GM21367 (cell line): ENCODE data around the gene KIAA1217.
"Not testable (repeated sequence)": the region's sequence is repeated elsewhere in the genome, so short reads cannot be mapped to it uniquely, and the experiment has no call there.

Experiments used
- ATAC-seq: cut with Tn5 transposase; IDR thresholded peaks from one replicate; pipeline ENCODE4 v1.9.1; 2021; ENCODE audit not compliant: unreplicated experiment

The KIAA1217 gene

DNA sequence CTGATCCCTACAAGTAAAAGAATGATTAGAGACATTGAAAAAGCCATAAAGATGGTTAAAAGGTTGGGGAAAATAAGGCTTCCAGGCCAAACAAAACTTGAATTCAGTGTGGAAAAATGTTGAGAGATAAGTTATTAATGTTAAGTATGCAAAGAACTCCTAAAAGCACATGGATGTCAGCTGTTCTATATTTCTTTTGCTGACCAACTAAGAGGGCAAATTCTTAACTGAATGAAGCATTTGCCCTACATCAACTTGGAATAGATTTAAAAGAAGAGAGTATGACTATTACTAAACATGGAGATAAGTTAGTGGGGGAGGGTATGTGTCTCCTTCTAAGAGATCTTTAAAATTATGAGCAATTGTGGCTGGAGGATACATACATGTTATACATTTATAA, 124.8 kb downstream of the KIAA1217 start:
- ATAC-seq: no peak

DNA sequence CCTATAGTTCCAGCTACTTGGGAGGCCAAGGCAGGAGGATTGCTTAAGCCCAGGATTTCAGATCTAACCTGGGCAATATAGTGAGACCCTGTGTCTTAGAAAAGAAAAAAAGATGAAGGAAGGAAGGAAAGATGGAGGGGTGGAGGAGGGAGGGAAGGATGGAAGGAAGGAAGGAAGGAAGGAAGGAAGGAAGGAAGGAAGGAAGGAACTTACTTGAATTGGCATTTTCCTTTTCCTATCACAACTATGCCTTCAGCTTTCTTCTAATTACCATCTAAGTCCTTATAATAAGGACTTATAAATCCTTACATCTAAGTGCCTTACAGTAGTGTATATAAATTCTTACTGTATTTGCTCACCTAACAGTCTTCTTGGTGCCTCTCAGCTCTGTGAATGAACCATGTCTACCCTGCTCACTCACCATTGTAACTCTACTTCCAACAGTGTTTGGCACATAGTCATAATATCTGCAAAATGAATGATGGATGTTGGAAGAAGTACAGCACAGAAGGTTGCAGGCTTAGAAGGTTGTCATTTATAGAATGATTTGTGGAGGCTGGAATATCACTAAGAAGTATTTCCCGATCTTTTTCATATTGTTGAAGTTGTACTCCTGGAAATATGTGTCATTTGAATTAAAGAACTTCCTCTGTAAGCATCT, 125.5 kb downstream of the KIAA1217 start:
- ATAC-seq: no peak

DNA sequence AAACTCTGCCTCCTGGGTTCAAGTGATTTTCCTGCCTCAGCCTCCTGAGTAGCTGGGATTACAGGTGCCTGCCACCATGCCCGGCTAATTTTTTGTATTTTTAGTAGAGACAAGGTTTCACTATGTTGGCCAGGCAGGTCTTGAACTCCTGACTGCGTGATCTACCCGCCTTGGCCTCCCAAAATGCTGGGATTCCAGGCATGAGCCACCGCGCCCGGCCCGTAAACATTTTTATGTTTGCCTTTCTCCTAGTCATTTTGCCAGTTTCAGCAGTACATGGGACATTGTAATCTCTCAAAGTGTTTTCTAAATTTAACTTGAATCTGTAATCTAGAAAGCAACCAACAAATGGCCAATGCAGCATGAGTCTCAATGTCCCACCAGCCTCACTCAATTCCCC, 128.8 kb downstream of the KIAA1217 start:
- not testable (repeated sequence) for ATAC-seq

DNA sequence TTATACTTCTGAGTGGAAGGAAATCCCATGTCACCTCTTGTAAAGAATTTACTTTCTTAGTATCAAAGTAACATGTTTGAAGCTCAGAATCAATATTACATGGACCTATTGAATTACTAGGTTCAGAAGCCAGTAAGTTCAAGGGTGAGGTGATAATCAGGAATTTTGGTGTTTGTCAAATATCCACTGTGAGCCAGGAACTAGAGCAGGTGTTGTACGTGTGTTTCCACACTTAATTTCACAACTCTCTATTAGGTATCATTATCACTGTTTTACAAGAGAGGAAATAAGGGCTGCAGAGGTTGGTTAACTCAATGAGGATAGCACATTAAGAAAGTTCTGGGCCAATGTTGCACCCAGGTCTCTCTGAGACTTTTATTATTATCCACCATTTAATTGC, 130.4 kb downstream of the KIAA1217 start:
- ATAC-seq: no peak

DNA sequence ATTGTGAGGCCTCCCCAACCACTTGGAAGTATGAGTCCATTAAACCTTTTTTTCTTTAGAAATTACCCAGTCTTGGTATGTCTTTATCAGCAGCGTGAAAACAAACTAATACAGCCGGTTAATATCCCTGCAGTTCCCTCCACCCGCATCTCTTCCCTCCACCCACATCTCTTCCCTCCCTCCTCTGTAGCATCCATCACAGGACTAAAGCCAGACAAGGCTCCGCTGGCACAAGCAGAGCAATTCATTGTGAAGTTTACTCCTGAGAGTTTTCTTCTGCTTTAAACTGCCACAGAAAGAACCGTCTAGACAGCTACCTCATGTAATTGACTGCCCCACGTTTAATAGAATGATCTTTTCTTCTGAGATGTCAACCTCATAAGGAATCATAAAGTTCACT, 131.5 kb downstream of the KIAA1217 start:
- ATAC-seq: no peak

DNA sequence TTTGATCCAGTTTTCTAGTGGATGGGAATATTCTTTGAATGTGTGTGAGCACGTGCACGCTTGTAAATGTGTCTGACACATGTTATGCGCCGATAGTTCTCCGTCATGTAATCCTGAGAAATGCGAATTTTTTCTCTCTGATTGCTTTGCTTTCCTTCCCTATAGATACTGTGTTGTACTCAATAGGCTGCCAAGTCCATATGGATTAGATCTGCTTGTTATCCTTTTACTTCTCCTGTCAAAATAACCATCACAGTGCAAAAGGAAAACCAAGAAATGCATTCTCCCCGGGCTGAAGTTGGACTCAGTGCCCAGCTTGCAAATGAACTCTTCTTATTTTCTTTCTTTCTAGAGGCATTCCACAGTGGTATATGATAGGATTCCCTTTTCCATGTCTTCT, 131.9 kb downstream of the KIAA1217 start:
- ATAC-seq: no peak

DNA sequence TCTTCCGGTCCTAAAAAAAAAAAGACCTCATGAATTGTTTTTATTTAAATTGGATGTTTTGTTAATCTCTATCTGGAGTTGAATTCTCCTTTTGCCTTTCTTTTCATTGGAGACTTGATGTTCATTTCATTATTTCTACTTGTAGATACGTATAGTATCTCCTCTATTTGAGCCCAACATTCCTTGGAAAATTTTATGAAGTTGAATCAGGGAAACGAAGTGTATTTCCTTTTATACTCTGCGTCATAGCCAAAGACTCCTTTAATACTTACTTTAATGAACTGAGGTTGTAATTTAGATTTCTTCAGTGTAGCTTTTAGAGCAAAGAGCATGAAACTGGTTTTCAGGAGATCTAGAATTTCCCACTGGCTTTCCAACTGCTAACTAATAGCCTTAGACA, 132.4 kb downstream of the KIAA1217 start:
- ATAC-seq: no peak

DNA sequence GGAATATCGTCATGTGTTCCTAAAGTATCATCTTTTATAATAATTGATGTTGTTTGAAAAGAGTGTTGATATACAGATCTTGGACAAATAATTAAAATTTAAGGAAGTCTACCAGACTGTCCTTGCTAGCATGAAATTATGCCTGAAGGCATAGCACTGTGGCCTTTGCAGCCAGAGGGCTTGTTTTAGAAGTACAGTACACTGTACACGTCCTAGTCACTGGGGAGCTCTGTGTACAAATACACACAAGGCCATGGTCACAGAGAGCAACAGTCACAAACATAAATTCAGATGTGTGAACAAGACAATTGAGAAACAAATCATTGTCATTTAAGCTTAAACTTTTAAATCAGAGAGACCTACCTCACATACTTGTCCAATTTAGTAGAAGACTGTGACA, 133.0 kb downstream of the KIAA1217 start:
- ATAC-seq: no peak

DNA sequence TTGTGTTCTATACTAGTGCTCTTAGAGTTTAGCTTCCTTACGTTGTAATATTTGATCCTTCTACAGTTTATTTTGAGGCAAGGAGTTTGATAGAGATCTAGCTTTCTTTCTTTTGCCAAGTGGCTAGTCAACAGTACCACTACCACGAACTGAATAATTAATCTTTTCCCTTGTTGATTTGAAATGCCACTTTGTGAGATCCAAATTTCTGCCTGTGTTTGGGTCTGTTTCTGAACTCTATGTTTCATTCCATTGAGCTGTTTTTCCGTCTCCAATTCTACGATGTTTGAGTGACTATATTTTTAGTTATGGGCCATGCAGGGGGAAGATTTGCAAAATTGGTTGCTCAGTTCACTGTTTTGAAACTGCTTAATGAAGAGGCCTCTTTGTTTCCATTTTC, 134.7 kb downstream of the KIAA1217 start:
- no peak for ATAC-seq

DNA sequence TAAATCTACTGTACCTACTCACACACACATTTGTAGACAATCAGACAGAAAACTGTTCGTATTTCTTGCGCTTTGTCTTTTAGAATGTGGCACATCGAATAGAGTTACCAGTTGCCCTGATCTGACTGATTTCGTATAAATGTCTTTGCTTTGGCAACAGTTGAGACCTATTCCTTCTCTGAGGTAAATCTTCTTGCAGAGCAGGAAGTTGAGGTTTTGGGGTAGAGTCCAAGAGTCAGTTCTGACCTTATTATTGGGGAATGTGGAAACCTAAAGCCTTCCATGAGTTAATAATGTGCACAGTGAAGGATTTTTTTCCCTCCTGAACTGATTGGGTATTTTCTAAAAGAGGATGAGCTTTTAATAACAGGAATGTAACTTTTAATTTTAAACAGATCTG, 135.3 kb downstream of the KIAA1217 start:
- ATAC-seq: no peak

DNA sequence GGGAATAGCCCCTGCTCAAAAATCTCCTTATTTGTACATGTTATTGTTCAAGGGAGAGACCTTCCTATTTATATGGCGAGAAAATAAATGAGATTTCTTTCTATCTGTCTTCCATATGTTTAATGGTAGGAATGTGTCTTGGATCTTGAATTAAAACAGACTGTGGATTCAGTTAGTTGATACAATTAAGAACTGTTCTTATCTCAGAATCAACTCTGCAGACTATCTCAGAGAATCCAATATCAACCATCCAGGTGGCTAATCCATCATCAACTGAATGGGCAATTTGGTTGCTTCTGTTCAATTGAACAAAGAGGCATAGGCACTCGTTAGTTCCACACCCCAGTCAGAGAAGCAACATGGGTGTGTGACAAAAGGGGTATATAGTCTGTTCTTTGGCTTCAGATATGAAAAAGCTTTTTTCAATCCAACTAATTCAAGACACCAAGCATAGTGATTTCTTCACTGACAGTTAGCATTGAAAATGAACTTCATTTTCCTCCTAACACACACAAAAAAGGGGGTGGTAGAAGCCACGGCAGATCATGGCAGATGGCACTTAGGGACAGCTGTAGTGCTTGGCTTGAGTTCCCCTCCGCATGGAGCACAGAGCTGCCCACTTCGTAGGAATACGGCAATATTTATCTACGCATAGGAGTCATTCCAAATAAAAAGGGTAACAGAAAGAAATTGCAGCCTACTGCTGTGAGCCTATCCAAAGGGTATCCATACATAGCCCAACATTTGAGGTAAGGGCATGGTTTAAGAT, 135.9 kb downstream of the KIAA1217 start:
- ATAC-seq: no peak

DNA sequence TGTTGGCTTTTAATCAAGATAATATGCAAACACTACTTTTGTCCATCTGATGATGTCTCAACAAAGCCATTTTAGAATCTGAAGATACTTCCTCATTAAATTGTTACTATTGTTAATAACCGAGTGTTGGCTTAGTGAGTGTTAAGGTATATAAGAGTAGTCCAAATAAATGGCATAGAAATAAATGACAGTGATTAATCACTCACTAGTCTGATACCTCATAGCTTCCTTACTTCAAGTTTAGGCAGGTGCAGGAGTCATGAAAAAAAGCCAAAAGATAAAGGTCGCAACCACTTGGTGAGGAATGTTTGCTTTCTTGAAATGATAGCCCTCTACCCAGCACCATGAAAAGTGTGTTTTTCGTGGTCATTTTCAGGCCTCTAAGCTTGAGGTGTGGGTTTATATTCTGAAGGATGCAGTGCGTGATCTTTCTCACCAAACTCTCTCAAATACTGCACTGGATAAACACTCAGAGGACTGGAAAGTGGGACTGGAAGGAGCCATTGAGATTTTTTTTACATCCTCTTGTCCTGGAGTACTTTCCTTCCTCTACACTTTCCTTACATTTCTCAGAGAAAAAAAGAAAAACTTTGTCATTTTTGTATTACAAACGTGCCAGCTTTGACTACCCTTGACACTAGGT, 138.1 kb downstream of the KIAA1217 start:
- no peak for ATAC-seq

DNA sequence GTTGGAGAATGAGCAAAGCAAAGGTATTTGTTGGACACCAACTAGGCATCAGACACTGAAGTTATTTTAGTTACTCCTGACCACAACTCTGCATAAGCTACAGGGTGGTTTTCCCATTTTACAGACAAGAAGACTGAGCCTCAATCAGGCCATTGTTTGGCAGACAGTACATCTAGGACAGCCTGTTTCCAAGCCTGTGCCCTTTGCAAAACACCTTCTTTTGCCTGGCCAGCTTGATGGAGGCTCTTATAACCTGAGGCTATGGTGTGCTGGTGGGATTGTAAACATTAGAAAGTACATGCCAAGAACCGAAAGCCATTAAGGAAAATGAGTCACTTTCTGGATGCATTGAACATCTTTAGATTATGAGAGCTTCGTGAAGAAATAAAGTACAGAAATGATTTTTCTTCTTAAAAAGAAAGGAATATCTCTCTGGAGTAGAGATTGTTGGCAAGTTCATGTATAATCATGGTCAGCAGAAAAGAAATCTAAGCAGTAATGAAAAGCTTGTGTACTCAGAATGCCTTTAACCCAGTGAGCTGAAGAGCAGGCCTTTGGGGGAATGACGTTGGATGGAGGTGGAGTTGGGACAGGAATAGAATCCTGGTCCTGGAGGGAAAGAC, 140.6 kb downstream of the KIAA1217 start:
- no peak for ATAC-seq

DNA sequence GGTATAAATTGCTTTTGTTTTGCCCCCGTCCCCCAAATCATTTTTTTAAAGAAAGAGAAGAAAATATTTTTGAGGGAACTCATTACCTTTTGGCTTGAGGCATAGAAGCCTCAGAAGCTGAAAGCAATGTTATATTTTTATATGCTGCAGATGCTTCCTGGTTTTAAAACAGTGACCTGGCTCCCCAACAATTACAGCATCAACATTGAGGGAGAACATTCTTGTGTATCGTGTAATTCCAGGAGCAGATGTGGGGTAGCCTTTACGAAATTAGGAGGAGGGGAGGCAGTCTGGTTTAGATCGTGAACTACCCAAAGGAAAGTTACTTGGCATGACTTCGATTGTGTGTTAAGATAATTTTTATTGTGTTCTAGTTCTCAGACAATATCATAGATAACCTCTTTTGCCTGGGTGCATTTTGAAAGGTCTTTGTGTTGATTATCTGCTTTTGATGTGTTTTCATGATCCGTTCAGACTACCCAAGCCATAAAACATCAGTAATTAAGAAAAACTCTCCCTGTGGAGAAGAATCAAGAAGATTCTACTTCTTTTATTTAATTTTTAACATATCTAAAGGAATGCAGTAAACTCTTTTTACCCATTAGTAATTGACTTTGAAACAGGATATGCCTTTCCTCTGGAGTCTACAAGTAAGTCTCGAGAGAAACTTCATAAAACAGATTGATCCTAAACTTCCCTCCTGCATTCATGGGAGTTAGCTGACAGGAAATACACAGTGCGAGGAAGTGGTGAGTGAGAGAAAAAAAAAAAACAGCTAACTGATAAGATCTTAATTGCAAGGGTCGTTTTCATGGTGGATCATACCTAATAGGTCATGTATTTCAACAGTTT, 141.4 kb downstream of the KIAA1217 start:
- no peak for ATAC-seq

DNA sequence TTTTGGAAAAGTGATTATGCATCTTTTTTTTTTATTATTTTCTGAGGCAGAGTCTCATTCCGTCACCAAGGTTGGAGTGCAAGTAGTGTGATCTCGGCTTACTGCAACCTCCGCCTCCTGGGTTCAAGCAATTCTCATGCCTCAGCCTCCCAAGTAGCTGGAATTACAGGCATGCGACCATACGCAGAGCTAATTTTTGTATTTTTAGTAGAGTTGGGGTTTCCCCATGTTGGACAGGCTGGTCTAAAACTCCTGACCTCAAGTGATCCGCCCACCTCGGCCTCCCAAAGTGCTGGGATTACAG, 141.9 kb downstream of the KIAA1217 start:
- ATAC-seq: not testable (repeated sequence)

DNA sequence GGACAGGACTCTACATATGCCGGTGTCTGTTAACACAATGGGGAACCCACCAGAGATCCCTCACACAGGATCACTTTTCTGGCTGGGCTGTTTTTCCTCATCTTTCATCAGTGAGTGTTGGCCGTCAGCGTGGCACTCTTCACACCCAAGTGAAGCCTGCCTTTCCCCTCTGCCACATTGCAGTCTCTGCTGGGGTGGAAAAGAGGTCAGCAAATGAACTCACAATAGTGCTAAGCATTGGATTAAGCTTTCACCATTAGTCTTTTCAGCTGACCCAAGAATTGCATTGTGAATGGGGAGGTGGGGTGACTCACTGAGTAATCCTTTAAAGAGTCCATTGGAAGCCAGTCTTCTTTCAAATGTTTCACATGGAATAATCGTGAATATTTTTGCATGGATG, 143.0 kb downstream of the KIAA1217 start:
- ATAC-seq: no peak

DNA sequence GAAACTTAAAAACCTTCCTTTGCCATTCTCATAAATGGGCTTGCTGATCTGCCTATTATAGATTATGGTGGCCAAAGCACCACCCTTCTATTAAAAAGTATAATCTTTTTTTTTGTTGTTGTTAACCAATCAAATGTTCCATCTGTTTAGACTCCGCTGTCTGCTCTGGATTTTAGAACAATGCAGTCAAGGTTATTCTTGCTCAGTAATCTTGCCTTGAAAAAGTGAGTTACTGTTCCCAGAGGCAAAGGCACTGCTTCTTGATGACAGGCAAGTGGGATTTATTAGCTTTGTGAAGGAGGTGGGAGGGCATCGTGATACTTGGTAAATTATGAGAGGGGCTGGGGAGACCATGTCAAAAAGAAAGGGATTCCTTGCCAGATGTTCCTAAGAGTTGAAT, 143.5 kb downstream of the KIAA1217 start:
- no peak for ATAC-seq

DNA sequence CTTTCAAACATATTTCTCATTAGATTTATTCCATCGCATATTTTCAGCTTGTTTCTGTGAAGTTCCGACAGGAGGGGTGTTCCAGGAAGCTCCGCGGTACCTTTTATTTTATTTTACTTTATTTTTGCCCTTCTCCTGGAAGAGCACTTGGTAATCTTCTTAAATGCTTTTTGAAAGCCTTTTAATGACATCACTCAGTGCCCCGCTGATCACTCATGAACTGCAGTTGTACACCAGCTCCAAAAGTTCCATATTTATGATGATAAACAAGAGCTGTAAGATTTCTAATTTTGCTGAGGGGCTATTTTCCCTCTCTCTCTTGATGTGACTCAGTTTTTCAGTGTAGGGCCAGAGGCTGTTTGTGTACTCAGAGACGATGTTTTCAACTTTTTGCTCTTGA, 144.4 kb downstream of the KIAA1217 start:
- ATAC-seq: no peak

DNA sequence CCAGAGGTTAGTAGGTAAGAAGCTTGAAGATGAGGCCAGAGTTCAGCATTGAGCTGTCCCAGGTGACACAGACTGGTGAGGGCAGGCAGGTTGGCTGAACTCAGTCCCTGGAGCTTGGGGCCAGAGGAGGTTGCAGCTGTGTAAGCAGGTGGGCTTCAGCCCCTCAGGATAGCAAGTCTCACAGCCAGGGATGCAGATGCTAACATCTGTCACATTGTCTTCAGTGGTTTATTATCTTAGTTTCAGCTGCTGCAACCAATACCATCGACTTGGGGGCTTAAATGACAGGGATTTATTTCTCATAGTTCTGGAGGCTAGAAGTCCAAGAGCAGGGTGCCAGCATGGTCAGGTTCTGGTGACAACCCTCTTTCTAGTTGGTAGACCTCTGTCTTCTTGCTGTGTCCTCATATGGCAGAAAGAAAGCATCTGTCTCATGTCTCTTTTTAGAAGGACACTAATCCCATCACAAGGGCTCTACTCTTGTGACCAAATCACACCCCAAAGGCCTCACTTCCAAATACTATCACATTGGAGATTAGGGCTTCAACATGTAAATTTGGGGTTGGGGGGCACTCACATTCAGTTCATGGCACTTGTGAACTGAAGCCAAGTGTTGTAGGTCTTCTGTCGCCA, 146.2 kb downstream of the KIAA1217 start:
- ATAC-seq: no peak

DNA sequence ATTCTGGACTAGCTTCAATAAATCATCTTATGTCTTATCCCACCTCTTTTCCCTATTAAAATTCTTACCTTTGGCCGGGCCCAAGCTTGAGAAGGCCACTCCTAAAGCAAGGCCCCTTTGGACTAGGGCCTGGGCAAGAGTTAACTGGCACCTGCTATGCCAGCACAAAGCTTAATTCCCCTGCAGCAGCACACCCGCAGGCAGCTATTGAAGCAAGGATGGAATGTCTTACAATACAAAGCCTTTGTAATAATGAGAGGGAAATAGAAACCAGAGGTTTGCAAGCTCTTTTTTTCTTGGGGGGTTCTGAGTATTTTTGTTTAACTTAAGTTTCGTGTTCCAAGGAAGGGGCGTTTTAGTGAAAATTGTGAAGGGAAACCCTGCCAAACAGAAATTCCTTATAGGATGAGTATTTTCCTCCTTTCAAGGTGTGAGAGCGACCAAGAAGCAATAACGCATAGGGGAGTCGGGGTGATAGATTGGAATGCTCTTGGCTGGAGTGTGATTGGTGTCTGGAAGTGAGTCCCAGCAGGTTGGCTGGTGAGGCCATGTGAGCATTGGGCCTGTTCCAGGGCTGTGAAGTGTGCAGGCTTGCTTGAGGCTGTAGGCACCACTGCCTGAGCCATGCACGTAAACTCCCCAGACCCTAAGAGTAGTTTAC, 148.5 kb downstream of the KIAA1217 start:
- no peak for ATAC-seq
